Nucleus accumbens (tissue), 56 donors: Measurements from ENCODE around the gene NUDT3.
"Not testable (repeated sequence)": the region's sequence is repeated elsewhere in the genome, so short reads cannot be mapped to it uniquely, and the experiment has no call there.

ENCODE experiments used
- DNase-seq, 56 donors: peaks; one replicate each; lab custom pipeline; 2025; lab: John Stamatoyannopoulos, UW

Gene NUDT3

DNA sequence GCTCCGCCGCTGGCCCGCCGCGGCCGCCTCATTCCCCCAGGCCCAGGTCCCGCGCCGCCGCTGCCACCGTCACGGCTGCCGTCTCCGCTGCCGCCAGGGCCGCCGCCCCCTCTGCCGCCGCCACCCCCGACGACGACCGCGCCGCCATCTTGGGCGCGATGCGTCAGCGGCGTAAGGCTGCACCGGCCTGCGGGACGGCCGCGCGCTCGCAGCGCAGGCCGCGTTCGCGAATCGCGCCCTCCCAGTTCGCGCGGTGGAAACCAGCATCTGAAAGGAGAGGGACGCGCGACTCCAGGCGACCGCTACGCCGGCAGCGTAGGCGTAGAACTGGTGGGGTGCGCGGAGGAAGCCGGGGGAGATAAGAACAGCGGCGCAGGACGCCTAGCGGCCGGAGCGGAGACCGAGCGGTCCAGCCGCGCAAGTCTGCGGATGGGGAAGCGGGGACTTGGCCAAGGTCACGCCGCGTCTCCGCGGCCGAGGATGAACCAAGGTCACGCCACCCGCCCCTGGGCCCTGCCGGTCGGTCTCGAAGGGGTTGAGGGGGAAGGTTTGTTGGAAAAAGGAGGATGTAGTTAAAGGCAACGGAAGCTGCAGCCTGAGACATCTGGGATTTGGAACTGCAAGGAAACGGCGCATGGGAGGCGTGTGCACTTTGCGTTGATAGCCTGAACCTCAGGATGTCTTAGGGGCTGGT is at the start of gene NUDT3:
Gene NUDT3 (minus strand): TSS at position 173 of the 694 bp plus-strand sequence. CDS start 307 bp downstream, outside the sequence.
- peak in 55 of 56 donors; percentile 35 to 96 (median 91) for DNase-seq

DNA sequence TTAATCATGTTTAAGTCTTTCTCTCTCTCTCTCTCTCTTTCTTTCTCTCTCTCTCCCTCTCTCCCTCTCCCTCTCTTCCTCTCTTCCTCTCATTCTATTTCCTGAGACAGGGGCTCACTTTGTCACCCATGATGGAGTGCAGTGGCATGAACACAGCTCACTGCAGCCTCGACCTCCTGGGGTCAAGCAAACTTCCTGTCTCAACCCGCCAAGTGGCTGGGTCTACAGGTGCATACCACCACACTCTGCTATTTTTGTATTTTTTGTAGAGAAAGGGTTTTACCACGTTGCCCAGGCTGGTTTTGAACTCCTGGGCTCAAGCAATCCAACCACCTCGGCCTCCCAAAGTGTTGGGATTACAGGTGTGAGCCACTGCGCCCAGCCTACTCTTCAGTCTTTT is 49.1 kb upstream of the NUDT3 start:
- no peak for DNase-seq

GRCh38 chr6:34439442-34439841 is 47.0 kb upstream of the NUDT3 start:
- DNase-seq = no peak

DNA sequence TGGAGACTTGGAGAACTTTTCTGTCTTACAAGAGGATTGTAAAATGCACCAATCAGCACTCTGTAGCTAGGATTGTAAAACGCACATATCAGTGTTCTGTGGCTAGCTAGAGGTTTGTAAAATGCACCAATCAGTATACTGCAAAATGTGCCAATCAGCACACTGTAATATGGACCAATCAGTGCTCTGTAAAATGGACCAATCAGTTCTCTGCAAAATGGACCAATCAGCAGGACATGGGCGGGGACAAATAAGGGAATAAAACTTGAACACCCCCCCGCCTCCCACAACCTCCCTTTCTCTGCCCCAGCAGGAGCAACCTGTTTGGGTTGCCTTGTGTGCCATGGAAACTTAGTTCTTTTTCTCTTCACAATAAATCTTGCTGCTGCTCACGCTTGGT is 46.2 kb upstream of the NUDT3 start:
- DNase-seq = no peak

DNA sequence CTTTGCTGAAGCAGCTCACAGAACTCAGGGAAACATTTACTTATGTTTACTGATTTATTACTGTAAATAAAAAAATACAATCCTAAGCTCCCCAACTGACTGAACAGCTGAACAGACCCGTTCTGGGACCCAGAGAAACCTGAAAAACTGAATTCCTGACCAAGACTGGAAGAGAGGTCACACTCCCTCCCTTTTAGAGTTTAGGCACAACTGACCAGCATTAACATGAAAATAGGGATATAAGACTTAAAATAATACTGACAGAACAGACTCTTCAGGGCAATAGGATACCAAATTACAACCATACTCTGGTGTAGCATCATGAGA is 45.1 kb upstream of the NUDT3 start:
- DNase-seq = no peak

DNA sequence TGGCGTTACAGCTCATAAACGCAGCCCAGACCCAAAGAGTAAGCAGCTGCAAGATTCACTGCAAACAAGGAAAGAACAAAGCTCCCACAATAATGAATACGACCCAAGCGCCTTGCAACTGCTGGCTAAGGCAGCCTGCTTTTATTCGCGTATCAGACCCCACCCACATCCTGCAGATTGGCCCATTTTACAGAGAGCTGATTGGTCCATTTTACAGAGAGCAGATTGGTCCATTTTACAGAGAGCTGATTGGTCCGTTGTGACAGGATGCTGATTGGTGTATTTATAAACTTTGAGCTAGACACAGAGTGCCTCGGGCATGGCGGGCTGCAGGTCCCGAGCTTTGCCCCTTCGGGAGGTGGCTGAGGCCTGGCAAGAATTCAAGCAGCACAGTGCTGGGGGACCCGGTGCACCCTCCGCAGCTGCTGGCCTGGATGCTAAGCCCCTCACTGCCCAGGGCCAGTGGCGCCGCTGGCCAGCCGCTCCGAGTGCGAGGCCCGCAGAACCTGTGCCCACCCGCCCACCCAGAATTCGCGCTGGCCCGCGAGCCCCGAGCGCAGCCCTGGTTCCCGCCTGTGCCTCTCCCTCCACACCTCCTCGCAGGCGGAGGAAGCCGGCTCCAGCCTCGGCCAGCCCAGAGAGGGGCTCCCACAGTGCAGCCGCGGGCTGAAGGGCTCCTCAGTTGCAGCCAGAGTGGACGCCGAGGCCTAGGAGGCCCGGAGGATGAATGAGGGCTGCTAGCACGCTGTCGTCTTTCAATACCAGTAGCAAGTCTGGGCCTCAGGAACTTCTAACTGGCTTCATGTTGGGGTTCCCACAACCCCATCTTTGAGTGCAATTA is 44.6 kb upstream of the NUDT3 start:
- no peak for DNase-seq

DNA sequence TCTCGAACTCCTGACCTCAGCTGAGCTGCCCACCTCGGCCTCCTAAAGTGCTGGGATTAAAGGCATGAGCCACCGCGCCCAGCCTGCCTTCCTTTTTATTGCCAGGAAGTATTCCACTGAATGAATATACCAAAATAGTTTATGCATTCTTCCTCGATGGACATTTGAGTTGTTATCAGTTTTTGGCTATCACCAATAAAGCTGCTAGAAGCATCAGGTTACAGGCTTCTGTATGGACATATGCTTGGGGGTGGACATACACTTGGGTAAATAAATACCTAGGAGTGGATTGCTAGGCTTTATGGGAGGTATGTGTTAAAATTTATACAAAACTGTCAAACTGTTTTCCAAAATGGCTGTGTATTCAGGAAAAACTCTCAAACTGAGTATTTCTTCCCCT is 43.4 kb upstream of the NUDT3 start:
- DNase-seq = no peak

- peak in 55 of 56 donors; percentile 53 to 94 (median 86) for DNase-seq
Measured at GRCh38 chr6:34425498-34426410, 33.3 kb upstream of the NUDT3 start, which contains the start of gene RPS10. Gene RPS10 (minus strand): TSS chr6:34426069. CDS start chr6:34425221, 848 bp downstream.

- no peak for DNase-seq
Measured at GRCh38 chr6:34425132-34425497, 32.6 kb upstream of the NUDT3 start.

GRCh38 chr6:34424200-34425131 is 32.0 kb upstream of the NUDT3 start:
- DNase-seq = no peak

GRCh38 chr6:34423254-34423653 is 30.8 kb upstream of the NUDT3 start:
- DNase-seq = no peak

- DNase-seq = no peak
Measured at GRCh38 chr6:34418367-34418766, 25.9 kb upstream of the NUDT3 start.

- no peak for DNase-seq
Measured at GRCh38 chr6:34416877-34417371, 24.5 kb upstream of the NUDT3 start.

- peak in 45 of 56 donors; percentile 2 to 79 (median 42) for DNase-seq
Measured at GRCh38 chr6:34414999-34415858, 22.8 kb upstream of the NUDT3 start.

DNA sequence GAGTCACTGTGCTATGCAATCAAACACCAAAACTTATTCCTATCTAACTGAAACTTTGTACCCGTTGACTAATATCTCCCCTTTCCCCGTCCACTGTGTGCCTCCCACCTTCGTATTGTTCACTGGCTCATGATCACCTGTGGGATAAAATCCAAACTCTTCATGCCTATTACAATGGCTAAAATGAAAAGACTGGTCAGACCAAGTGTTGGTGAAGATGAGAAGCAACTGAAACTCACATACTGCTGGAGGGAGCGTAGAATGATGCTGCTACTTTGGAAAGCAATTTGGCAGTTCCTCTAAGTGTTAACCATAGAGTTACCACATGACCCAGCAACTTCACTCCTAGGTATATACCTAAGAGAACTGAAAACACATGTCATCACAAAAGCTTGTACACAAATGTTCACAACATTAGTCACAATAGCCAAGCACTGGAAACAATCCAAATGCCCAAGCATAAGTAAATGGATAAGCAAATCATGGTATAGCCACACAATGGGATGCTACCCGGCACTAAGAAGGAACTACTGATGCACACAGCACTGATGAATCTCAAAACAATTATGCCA is 20.3 kb upstream of the NUDT3 start:
- peak in 1 of 56 donors; percentile 5 for DNase-seq

GRCh38 chr6:34412016-34412415 is 19.5 kb upstream of the NUDT3 start:
- peak in 52 of 56 donors; percentile 11 to 86 (median 51) for DNase-seq

- DNase-seq = not testable (repeated sequence)
Measured at GRCh38 chr6:34407915-34408314, 15.4 kb upstream of the NUDT3 start.

DNA sequence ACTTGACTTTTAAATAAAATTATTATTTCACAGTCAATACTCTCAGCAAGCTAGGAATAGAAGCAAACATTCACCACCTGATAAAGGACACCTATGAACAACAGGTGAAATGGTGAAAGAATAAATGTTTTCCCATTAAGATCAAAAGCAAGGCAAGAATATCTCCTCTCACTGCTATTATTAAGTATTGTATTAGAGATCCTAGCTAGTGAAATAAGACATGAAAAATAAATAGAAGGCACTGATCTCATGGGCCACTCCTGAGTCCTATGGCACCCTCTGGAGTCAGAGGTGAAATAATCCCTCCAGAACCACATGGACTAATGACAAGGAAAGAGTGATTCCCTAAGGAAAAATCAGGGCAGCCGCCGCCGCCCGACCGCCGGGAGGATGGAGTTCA is 4.0 kb upstream of the NUDT3 start:
- DNase-seq = no peak
